Measurements from ENCODE around the gene KRT76. TPM values are rescaled to one million over a fixed set of nuclear protein-coding genes. Genes with fewer than 3 reads are reported as not detected.

KRT76 gene
- polyA plus RNA-seq, 1 donor (not counting 4 experiments of a cell fraction or from before 2014, with no cell fraction given), result not detected

GRCh38 chr12:52805000-52805399, 27.9 kb upstream of the KRT76 start:
- Histone ChIP-seq H3K9me1 (ENCODE audit: control insufficient read depth, extremely low read depth, insufficient read depth, low read length) (no peaks in the 10 kb centered on the region), H2AFZ (ENCODE audit: control insufficient read depth, low read length) (no peak overlapping the region), H3K9me3 (ENCODE audit: control insufficient read depth, low read depth, low read length) (no peaks in the 10 kb centered on the region), H3K4me2 (ENCODE audit: control insufficient read depth, extremely low read depth, insufficient read depth, low read depth, low read length) (no peak overlapping the region), H4K20me1 (ENCODE audit: control insufficient read depth, extremely low read depth, insufficient read depth, low read length) (no peaks in the 10 kb centered on the region), H3K27me3 (ENCODE audit: control insufficient read depth, extremely low read depth, insufficient read depth, low read length) (peaks cover 18% of the 10 kb centered on the region), H3K4me3 (ENCODE audit: control insufficient read depth in 2 of 3, extremely low read depth in 1 of 3, insufficient read depth in 2 of 3, low read depth in 1 of 3, low read length in 3 of 3) (no peak overlapping the region), H3K4me1 (ENCODE audit: control insufficient read depth, extremely low read depth, insufficient read depth, low read length) (no peaks in the 10 kb centered on the region), H3K9ac (ENCODE audit: control insufficient read depth, extremely low read depth, insufficient read depth, low read length) (no peak overlapping the region), H3K36me3 (ENCODE audit: control insufficient read depth in 2 of 2, extremely low read depth in 1 of 2, insufficient read depth in 2 of 2, low read length in 2 of 2) (no peaks in the 10 kb centered on the region), H3K79me2 (ENCODE audit: control insufficient read depth, insufficient read depth, low read length) (no peaks in the 10 kb centered on the region), H3K27ac (ENCODE audit: control insufficient read depth, insufficient read depth, low read length) (no peak overlapping the region)
- no peak for TF ChIP-seq EZH2 (IDR thresholded peaks at IDR 0.05; ENCODE audit: low read length)
- TF ChIP-seq, protein P1, sequence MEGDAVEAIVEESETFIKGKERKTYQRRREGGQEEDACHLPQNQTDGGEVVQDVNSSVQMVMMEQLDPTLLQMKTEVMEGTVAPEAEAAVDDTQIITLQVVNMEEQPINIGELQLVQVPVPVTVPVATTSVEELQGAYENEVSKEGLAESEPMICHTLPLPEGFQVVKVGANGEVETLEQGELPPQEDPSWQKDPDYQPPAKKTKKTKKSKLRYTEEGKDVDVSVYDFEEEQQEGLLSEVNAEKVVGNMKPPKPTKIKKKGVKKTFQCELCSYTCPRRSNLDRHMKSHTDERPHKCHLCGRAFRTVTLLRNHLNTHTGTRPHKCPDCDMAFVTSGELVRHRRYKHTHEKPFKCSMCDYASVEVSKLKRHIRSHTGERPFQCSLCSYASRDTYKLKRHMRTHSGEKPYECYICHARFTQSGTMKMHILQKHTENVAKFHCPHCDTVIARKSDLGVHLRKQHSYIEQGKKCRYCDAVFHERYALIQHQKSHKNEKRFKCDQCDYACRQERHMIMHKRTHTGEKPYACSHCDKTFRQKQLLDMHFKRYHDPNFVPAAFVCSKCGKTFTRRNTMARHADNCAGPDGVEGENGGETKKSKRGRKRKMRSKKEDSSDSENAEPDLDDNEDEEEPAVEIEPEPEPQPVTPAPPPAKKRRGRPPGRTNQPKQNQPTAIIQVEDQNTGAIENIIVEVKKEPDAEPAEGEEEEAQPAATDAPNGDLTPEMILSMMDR (optimal IDR thresholded peaks at IDR 0.05 in 1 of 3, IDR thresholded peaks at IDR 0.05 in 1 of 3, conservative IDR thresholded peaks at IDR 0.05 in 1 of 3; ENCODE audit: extremely low read depth in 1 of 3, insufficient read depth in 2 of 3, low read length in 3 of 3), result no peak
- dilution Hi-C loops (cut with MboI; ENCODE audit: extremely low pct_ligation_motif_present, low sequenced_read_pairs), result no loop called here
- FAIRE-seq (no peak), DNase-seq (ENCODE audit: low read depth, low spot score) (no peak)

- DNase-seq (ENCODE audit: low read depth, low spot score), result no peak
- Histone ChIP-seq H3K36me3 (ENCODE audit: control insufficient read depth in 2 of 2, extremely low read depth in 1 of 2, insufficient read depth in 2 of 2, low read length in 2 of 2) (no peaks in the 10 kb centered on the region), H3K4me1 (ENCODE audit: control insufficient read depth, extremely low read depth, insufficient read depth, low read length) (peaks cover 21% of the 10 kb centered on the region), H3K9me3 (ENCODE audit: control insufficient read depth, low read depth, low read length) (no peaks in the 10 kb centered on the region), H3K27me3 (ENCODE audit: control insufficient read depth, extremely low read depth, insufficient read depth, low read length) (peaks cover 8% of the 10 kb centered on the region), H3K9me1 (ENCODE audit: control insufficient read depth, extremely low read depth, insufficient read depth, low read length) (no peaks in the 10 kb centered on the region), H3K4me3 (ENCODE audit: control insufficient read depth in 2 of 3, extremely low read depth in 1 of 3, insufficient read depth in 2 of 3, low read depth in 1 of 3, low read length in 3 of 3) (no peak overlapping the region), H3K79me2 (ENCODE audit: control insufficient read depth, insufficient read depth, low read length) (no peaks in the 10 kb centered on the region), H3K27ac (ENCODE audit: control insufficient read depth, insufficient read depth, low read length) (no peak overlapping the region), H2AFZ (ENCODE audit: control insufficient read depth, low read length) (no peak overlapping the region), H3K4me2 (ENCODE audit: control insufficient read depth, extremely low read depth, insufficient read depth, low read depth, low read length) (no peak overlapping the region), H3K9ac (ENCODE audit: control insufficient read depth, extremely low read depth, insufficient read depth, low read length) (no peak overlapping the region), H4K20me1 (ENCODE audit: control insufficient read depth, extremely low read depth, insufficient read depth, low read length) (no peaks in the 10 kb centered on the region)
- no peak for FAIRE-seq
- TF ChIP-seq, protein P1 (optimal IDR thresholded peaks at IDR 0.05 in 1 of 3, IDR thresholded peaks at IDR 0.05 in 1 of 3, conservative IDR thresholded peaks at IDR 0.05 in 1 of 3; ENCODE audit: extremely low read depth in 1 of 3, insufficient read depth in 2 of 3, low read length in 3 of 3), result no peak
- no peak for TF ChIP-seq EZH2 (IDR thresholded peaks at IDR 0.05; ENCODE audit: low read length)
- dilution Hi-C loops (cut with MboI; ENCODE audit: extremely low pct_ligation_motif_present, low sequenced_read_pairs), result no loop called here
These were observed 25.3 kb upstream of the KRT76 start for GRCh38 chr12:52802442-52802841.
